Subcutaneous abdominal adipose tissue (tissue), 5 donors: ENCODE data around the gene EMX2.

Experiments
- H3K27ac ChIP-seq: one replicate; pipeline ENCODE4 v1.7.0; 2013; ENCODE audit warnings: low read depth, mild to moderate bottlenecking, inconsistent platforms, low read length, moderate library complexity
- H3K27me3 ChIP-seq, 5 donors: one replicate each; pipeline ENCODE4 v1.7.0; 2013; ENCODE audit warnings: low read length in 5 of 5, inconsistent platforms in 1 of 5; ENCODE audit not compliant: control insufficient read depth in 5 of 5, insufficient read depth in 4 of 5
- H3K36me3 ChIP-seq, 5 donors: one replicate each; pipeline ENCODE4 v1.7.0; 2013; ENCODE audit warnings: low read length in 5 of 5; ENCODE audit not compliant: control insufficient read depth in 5 of 5, insufficient read depth in 5 of 5
- H3K4me1 ChIP-seq, 5 donors: one replicate each; pipeline ENCODE4 v1.7.0; 2013; ENCODE audit warnings: low read length in 5 of 5, mild to moderate bottlenecking in 3 of 5, moderate library complexity in 1 of 5; ENCODE audit not compliant: control insufficient read depth in 5 of 5, insufficient read depth in 5 of 5
- H3K4me3 ChIP-seq, 5 donors: one replicate each; pipeline ENCODE4 v1.7.0; 2013; ENCODE audit warnings: low read length in 5 of 5, low read depth in 1 of 5
- H3K9ac ChIP-seq, 5 donors: one replicate each; pipeline ENCODE4 v1.7.0; 2013; ENCODE audit warnings: low read length in 5 of 5, mild to moderate bottlenecking in 4 of 5, moderate library complexity in 3 of 5
- H3K9me3 ChIP-seq, 5 donors: one replicate each; pipeline ENCODE4 v1.7.0; 2013; ENCODE audit warnings: low read length in 5 of 5; ENCODE audit not compliant: control insufficient read depth in 5 of 5
- donor health status: healthy.
- donor health status: healthy.
- donor health status: healthy.
- donor health status: healthy.
- donor health status: healthy.

The EMX2 gene

GRCh38 chr10:117536866-117537435 is 5.6 kb upstream of the EMX2 start:
- Histone ChIP-seq H3K9me3 (no peaks in the 10 kb centered on the region), H3K4me1 (peaks cover 1 to 68% (median 54%) of the 10 kb centered on the region in 5 donors), H3K27ac (no peak overlapping the region), H3K36me3 (no peaks in the 10 kb centered on the region), H3K27me3 (peaks cover 14 to 76% (median 53%) of the 10 kb centered on the region in 5 donors), H3K9ac (no peak overlapping the region), H3K4me3 (peak overlapping the region in 4 of 5 donors; percentile 2 to 57 (median 36))

- Histone ChIP-seq H3K9me3 (no peaks in the 10 kb centered on the region), H3K4me1 (peaks cover 1 to 70% (median 55%) of the 10 kb centered on the region in 5 donors), H3K4me3 (peak overlapping the region; percentile 2 to 57 (median 44)), H3K27me3 (peaks cover 14 to 74% (median 48%) of the 10 kb centered on the region in 5 donors), H3K36me3 (no peaks in the 10 kb centered on the region), H3K9ac (peak overlapping the region in 2 of 5 donors; percentile 60 to 71), H3K27ac (no peak overlapping the region)
Observed at GRCh38 chr10:117537436-117537903, 5.1 kb upstream of the EMX2 start.

DNA sequence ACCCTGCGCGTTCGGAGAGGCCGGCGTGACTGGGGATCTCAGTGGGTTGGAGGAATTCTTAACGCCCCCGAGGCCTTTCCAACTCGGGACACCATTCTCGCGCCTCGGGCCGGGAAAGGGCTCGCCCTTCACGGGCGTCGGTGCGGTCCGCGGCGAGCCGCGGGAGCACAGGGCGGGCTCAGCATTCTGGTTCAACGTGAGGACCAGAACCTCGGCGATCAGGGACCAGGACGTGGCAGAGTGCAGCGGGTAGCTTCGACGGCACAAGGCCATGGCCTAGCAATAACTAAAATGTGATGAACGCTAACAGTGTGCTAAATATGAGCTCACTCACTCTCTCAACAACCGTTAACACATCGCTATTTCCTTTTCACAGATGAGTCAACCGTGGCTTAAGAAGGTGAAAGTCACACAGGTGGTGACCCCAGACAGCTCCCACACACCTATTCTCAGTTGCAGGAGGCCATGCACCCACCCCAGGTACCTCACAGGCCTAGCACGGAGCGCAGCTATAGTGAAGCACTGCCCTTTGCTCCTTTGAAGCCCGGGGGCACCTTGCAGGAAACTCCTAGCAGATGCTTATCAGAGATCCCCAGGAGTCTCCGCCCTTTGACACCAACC is 4.5 kb upstream of the EMX2 start:
- Histone ChIP-seq H3K9me3 (no peaks in the 10 kb centered on the region), H3K9ac (peak overlapping the region in 2 of 5 donors; percentile 60 to 71), H3K36me3 (no peaks in the 10 kb centered on the region), H3K4me3 (peak overlapping the region; percentile 2 to 57 (median 52)), H3K27ac (no peak overlapping the region), H3K27me3 (peaks cover 14 to 69% (median 42%) of the 10 kb centered on the region in 5 donors), H3K4me1 (peaks cover 0 to 66% (median 50%) of the 10 kb centered on the region in 5 donors)

- Histone ChIP-seq H3K4me1 (peaks cover 0 to 71% (median 52%) of the 10 kb centered on the region in 5 donors), H3K27ac (no peak overlapping the region)
Observed at GRCh38 chr10:117539361-117539773, 3.2 kb upstream of the EMX2 start.

DNA sequence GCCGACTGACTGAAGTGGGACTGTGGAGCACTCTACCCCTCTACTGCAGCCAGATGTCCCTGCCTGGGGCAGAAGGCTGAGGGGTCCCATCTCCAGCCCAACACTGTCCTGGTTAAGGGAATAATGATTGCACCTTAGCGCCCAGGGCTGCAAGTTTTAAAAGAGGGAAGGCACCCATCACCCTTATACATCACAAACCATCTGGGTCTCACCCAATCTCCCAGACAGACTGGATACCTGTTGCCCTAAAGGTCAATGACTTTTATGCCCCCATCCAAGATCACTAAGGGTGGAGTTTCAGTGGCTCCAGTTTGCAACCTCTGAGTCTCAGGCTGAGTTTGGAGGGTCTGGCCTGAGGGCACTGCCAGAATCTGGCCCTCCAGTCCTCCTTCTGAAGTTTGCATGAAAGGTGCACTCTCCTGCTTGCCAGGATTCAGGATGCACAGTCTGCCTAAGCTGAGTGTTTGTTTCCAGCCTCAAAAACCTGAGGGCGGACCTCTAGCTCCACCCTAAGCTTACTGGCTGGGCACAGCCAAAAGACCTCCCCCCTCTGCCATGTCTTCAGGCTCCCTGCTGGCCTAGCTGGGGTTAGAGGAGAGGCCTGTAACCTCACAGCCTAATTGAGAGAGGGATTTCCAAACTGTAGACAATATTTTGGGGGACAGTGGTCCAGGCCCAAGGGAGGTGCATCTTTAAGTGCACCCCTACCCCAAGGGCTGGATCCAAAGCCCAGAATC is 2.5 kb upstream of the EMX2 start:
- H3K27me3 ChIP-seq, result peaks cover 7 to 57% (median 36%) of the 10 kb centered on the region in 5 donors

More at GRCh38 chr10:117539361-117539773, 3.2 kb upstream of the EMX2 start:
- H3K9me3 ChIP-seq, result no peaks in the 10 kb centered on the region
- peaks cover 7 to 56% (median 36%) of the 10 kb centered on the region in 5 donors for H3K27me3 ChIP-seq
- H3K9ac ChIP-seq, result no peak overlapping the region
- H3K4me3 ChIP-seq, result no peak overlapping the region
- no peaks in the 10 kb centered on the region for H3K36me3 ChIP-seq

GRCh38 chr10:117540640-117541404 is 1.7 kb upstream of the EMX2 start:
- peaks cover 7 to 57% (median 39%) of the 10 kb centered on the region in 5 donors for H3K27me3 ChIP-seq
- peak overlapping the region in 4 of 5 donors; percentile 55 to 78 (median 67) for H3K4me3 ChIP-seq
- no peak overlapping the region for H3K27ac ChIP-seq
- no peak overlapping the region for H3K9ac ChIP-seq
- no peaks in the 10 kb centered on the region for H3K9me3 ChIP-seq
- no peaks in the 10 kb centered on the region for H3K36me3 ChIP-seq
- peaks cover 0 to 71% (median 53%) of the 10 kb centered on the region in 5 donors for H3K4me1 ChIP-seq

More for the DNA sequence above, 2.5 kb upstream of the EMX2 start:
- Histone ChIP-seq H3K27ac (no peak overlapping the region), H3K9me3 (no peaks in the 10 kb centered on the region), H3K4me3 (peak overlapping the region in 1 of 5 donors; percentile 63), H3K9ac (no peak overlapping the region), H3K36me3 (no peaks in the 10 kb centered on the region), H3K4me1 (peaks cover 0 to 71% (median 52%) of the 10 kb centered on the region in 5 donors)

DNA sequence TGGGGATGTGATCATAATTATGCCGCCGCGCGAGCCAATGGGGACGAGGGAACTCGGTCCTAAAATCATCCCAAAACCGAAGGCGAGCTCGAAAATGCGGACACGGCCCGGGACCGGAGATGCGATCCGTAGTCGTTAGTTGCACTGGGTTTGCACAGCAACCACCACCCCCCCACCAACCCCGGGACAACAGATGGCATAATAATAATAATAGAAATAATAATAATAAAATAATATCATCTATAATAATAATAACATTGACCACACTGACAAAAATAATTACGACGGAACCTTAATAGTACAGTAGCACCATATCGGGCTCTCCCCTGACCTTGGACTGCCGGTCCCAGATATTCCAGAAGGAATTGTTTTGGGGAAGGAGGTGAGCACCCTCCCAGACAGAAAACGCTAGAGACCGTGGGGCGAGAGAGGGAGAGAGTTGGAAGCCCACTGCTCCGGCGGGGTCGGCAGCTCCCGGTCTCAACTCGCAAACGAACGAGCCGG is 1.1 kb upstream of the EMX2 start:
- H3K36me3 ChIP-seq, result no peaks in the 10 kb centered on the region
- peak overlapping the region in 4 of 5 donors; percentile 53 to 77 (median 63) for H3K9ac ChIP-seq
- H3K4me1 ChIP-seq, result peaks cover 0 to 69% (median 54%) of the 10 kb centered on the region in 5 donors
- H3K9me3 ChIP-seq, result no peaks in the 10 kb centered on the region
- H3K27me3 ChIP-seq, result peaks cover 4 to 58% (median 37%) of the 10 kb centered on the region in 5 donors
- H3K4me3 ChIP-seq, result peak overlapping the region; percentile 63 to 87 (median 75)
- H3K27ac ChIP-seq, result peak overlapping the region; percentile 46

DNA sequence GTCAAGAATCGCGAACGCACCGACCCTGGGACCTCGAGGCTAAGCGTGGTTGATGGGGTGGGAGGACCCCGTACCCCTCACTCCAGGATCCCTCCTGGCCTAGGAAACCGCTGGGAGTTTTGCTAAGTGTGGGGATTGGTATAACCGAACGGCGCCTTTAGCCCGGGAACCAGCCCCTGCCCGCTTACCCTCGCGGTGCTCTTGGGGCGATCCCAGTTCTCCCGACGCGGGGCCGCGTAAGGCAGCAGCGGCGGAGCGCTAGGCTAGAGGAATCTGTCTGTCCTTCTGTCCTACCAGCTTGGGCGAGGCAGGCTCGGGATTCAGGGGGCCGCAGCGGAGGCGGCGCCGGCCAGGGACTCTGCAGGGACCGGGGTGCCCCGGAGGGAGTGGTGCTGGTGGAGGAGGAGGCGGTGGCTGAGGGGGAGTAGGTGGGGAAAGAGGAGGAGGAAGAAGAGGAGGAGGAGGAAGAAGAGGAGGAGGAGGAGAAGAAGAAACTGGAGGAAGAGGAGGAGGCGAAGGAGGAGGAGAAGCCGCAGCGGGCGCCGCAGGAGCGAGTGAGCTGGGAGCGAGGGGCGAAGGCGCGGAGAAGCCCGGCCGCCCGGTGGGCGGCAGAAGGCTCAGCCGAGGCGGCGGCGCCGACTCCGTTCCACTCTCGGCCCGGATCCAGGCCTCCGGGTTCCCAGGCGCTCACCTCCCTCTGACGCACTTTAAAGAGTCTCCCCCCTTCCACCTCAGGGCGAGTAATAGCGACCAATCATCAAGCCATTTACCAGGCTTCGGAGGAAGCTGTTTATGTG is 439 bp upstream of the EMX2 start:
- H3K27ac ChIP-seq, result peak overlapping the region; percentile 46
- H3K36me3 ChIP-seq, result no peaks in the 10 kb centered on the region
- H3K4me1 ChIP-seq, result peaks cover 0 to 74% (median 57%) of the 10 kb centered on the region in 5 donors
- H3K9me3 ChIP-seq, result no peaks in the 10 kb centered on the region
- H3K4me3 ChIP-seq, result peak overlapping the region; percentile 71 to 87 (median 78)
- H3K27me3 ChIP-seq, result peaks cover 0 to 58% (median 35%) of the 10 kb centered on the region in 5 donors
- peak overlapping the region in 4 of 5 donors; percentile 53 to 77 (median 63) for H3K9ac ChIP-seq
